B cell (primary cell): ENCODE measurements around the gene RAB6D. TPM values are rescaled to one million over a fixed set of nuclear protein-coding genes. Genes with fewer than 3 reads are reported as not detected.
"Not testable (repeated sequence)": the region's sequence is repeated elsewhere in the genome, so short reads cannot be mapped to it uniquely, and the experiment has no call there.

Experiments
- ATAC-seq: fragments of 200-7000 bp; cut with Tn5 transposase; one replicate; pipeline ENCODE4 v1.10.0; 2021; ENCODE audit warnings: low read depth, mild to moderate bottlenecking, moderate number of reproducible peaks, moderate library complexity
- CTCF ChIA-PET: fragments of 350-600 bp; sonication (Branson Sonifier 250); formaldehyde crosslinking; loops from one replicate; lab custom pipeline; 2021; ENCODE audit warnings: antibody characterized with exemption, inconsistent platforms; lab: Charles Lee
- POLR2A ChIA-PET: fragments of 350-600 bp; sonication (Branson Sonifier 250); formaldehyde crosslinking; loops from one replicate; lab custom pipeline; 2021; ENCODE audit warnings: antibody characterized with exemption; lab: Charles Lee
- DNase-seq: peaks from one replicate; pipeline ENCODE4 v3.0.0; 2013
- H2AFZ ChIP-seq: 2 replicates; pipeline ENCODE4 v1.6.1; 2012; ENCODE audit warnings: mild to moderate bottlenecking, low read depth, low read length; ENCODE audit not compliant: insufficient read depth, poor library complexity, severe bottlenecking
- H3K27ac ChIP-seq, 2 donors: 1 replicate in 1 of 2; 2 replicates in 1 of 2; pipeline ENCODE4 v1.5.1; 2012 to 2013; ENCODE audit warnings: low read length in 2 of 2, mild to moderate bottlenecking in 2 of 2, moderate library complexity in 1 of 2
- H3K27me3 ChIP-seq, 4 experiments: fragments of 200-600 bp in 1 of 4; sonication (generic) in 1 of 4; replicated peaks in 1 of 4; 1 replicate in 2 of 4; 2 replicates in 2 of 4; pipeline versions ENCODE4 v1.6.1 to v1.7.0; 2013 to 2016; ENCODE audit warnings: low read length in 3 of 4, mild to moderate bottlenecking in 2 of 4, mixed read lengths in 1 of 4, moderate library complexity in 1 of 4; ENCODE audit not compliant: insufficient read depth in 4 of 4, control insufficient read depth in 3 of 4; ENCODE audit errors: control extremely low read depth in 1 of 4
- H3K36me3 ChIP-seq, 2 experiments: replicated peaks in 1 of 2; 1 replicate in 1 of 2; 2 replicates in 1 of 2; pipeline versions ENCODE4 v1.6.1 to v1.7.1; 2013; ENCODE audit warnings: low read length in 1 of 2; ENCODE audit not compliant: insufficient read depth in 2 of 2, control insufficient read depth in 1 of 2; ENCODE audit errors: control extremely low read depth in 1 of 2, extremely low read depth in 1 of 2
- H3K4me1 ChIP-seq, 2 donors: fragments of 200-600 bp in 1 of 2; sonication (generic) in 1 of 2; 1 replicate in 1 of 2; 2 replicates in 1 of 2; pipeline versions ENCODE4 v1.5.1 to v1.6.1; 2013 to 2017; ENCODE audit warnings: low read length in 2 of 2; ENCODE audit not compliant: control insufficient read depth in 2 of 2, insufficient read depth in 2 of 2
- H3K4me2 ChIP-seq: replicated peaks from 2 replicates; pipeline ENCODE3; 2012; ENCODE audit warnings: mild to moderate bottlenecking, low read depth, low read length; ENCODE audit not compliant: poor library complexity, severe bottlenecking
- H3K4me3 ChIP-seq, 5 experiments: fragments of 200-600 bp in 1 of 5; sonication (generic) in 1 of 5; 1 replicate in 3 of 5; 2 replicates in 2 of 5; pipeline versions ENCODE4 v1.5.1 to v1.7.0; 2011 to 2016; ENCODE audit warnings: low read length in 4 of 5, mild to moderate bottlenecking in 4 of 5, low read depth in 2 of 5, control low read depth in 1 of 5, moderate library complexity in 1 of 5; ENCODE audit not compliant: insufficient read depth in 1 of 5; ENCODE audit errors: control extremely low read depth in 1 of 5, extremely low read depth in 1 of 5
- H3K79me2 ChIP-seq: fragments of 200-600 bp; sonication (generic); one replicate; pipeline ENCODE4 v1.6.0; 2016; ENCODE audit warnings: low read length; ENCODE audit not compliant: control insufficient read depth, insufficient read depth
- H3K9ac ChIP-seq: fragments of 200-600 bp; sonication (generic); 2 replicates; pipeline ENCODE4 v1.6.1; 2017; ENCODE audit warnings: mild to moderate bottlenecking, low read length, moderate library complexity
- H3K9me3 ChIP-seq, 3 donors: one replicate each; pipeline versions ENCODE4 v1.6.1 to v1.7.1; 2013; ENCODE audit warnings: low read length in 2 of 3; ENCODE audit not compliant: control insufficient read depth in 2 of 3, insufficient read depth in 1 of 3; ENCODE audit errors: control extremely low read depth in 1 of 3
- H4K20me1 ChIP-seq: 2 replicates; pipeline ENCODE4 v1.6.0; 2012; ENCODE audit warnings: mild to moderate bottlenecking, low read length; ENCODE audit not compliant: insufficient read depth, control insufficient read depth, poor library complexity, severe bottlenecking
- H3K27ac Mint-ChIP-seq: one replicate; pipeline ENCODE4 v1.8.0; 2021; ENCODE audit warnings: mixed read lengths
- H3K27me3 Mint-ChIP-seq: one replicate; pipeline ENCODE4 v1.8.0; 2021; ENCODE audit warnings: mixed read lengths
- H3K4me1 Mint-ChIP-seq: one replicate; pipeline ENCODE4 v1.8.0; 2021; ENCODE audit warnings: mixed read lengths
- H3K4me3 Mint-ChIP-seq: one replicate; pipeline ENCODE4 v1.8.0; 2021; ENCODE audit warnings: mixed read lengths
- H3K9me3 Mint-ChIP-seq: one replicate; pipeline ENCODE4 v1.8.0; 2022; ENCODE audit warnings: mixed read lengths; ENCODE audit not compliant: insufficient read depth
- EZH2 ChIP-seq: IDR thresholded peaks from 2 replicates; pipeline ENCODE4 v1.6.1; 2012; ENCODE audit warnings: borderline replicate concordance, low read depth, mild to moderate bottlenecking, moderate library complexity, low read length; ENCODE audit not compliant: insufficient read depth, poor library complexity, severe bottlenecking
- WGBS: methylation state at CpG from one replicate; pipeline ENCODE4 v1.1.5; 2013; ENCODE audit warnings: missing lambda C conversion rate; ENCODE audit not compliant: insufficient coverage; 5-methylcytosine and 5-hydroxymethylcytosine counted together
- intact Hi-C: fragments of 100-400 bp; cut with micrococcal nuclease; formaldehyde crosslinking; loops from one replicate; pipeline ENCODE4 v1.10.0; 2022
- polyA plus RNA-seq: library from polyadenylated mRNA; depleted of rRNA; stranded (reverse); fragments of >200 nt; gene quantifications from 2 replicates; pipeline ENCODE4 v1.2.3, GENCODE V29; 2012
- total RNA-seq, 2 donors: library from RNA; stranded (reverse); fragments of 120-200 nt in 1 of 2; gene quantifications; 1 replicate in 1 of 2; 2 replicates in 1 of 2; pipeline versions ENCODE4 v1.2.3 to v1.2.4, GENCODE V29; 2013 to 2022
- TF ChIP-seq, protein P1 (sequence below): fragments of 200-600 bp; IDR thresholded peaks from one replicate; pipeline ENCODE4 v1.8.0; 2022; ENCODE audit warnings: antibody characterized with exemption, mild to moderate bottlenecking

Gene RAB6D
- total and polyA plus RNA-seq, 2 donors (not counting 1 experiment from before 2014, with no cell fraction given) = not detected

DNA sequence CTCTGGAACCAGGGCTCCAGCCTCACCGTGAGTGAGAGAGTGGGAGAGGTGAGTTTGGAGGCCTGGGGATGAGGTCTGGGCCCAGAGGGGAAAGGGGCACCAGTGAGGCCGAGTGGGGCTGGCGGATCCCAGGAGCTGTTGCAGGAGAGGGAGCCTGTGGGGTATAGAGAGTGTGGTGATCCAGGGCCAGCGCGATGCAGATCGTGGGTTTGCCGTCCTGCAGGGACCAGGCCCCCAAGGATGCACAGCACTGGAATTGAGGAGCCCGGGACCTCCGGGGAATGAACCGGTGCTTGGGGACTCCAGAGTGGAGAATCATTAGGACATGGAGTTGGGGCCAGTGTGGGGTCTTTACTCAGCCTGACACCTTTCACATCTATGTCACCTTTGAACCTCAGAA is 25.7 kb upstream of the RAB6D start:
- TF ChIP-seq, protein P1, sequence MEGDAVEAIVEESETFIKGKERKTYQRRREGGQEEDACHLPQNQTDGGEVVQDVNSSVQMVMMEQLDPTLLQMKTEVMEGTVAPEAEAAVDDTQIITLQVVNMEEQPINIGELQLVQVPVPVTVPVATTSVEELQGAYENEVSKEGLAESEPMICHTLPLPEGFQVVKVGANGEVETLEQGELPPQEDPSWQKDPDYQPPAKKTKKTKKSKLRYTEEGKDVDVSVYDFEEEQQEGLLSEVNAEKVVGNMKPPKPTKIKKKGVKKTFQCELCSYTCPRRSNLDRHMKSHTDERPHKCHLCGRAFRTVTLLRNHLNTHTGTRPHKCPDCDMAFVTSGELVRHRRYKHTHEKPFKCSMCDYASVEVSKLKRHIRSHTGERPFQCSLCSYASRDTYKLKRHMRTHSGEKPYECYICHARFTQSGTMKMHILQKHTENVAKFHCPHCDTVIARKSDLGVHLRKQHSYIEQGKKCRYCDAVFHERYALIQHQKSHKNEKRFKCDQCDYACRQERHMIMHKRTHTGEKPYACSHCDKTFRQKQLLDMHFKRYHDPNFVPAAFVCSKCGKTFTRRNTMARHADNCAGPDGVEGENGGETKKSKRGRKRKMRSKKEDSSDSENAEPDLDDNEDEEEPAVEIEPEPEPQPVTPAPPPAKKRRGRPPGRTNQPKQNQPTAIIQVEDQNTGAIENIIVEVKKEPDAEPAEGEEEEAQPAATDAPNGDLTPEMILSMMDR = no peak
- no peak for TF ChIP-seq EZH2
- H4K20me1 ChIP-seq = no peaks in the 10 kb centered on the region
- H3K4me1 ChIP-seq = no peaks in the 10 kb centered on the region
- intact Hi-C loops = no loop called here
- peaks cover 26% of the 10 kb centered on the region for H3K27me3 Mint-ChIP-seq
- H3K27ac Mint-ChIP-seq = no peak overlapping the region
- H3K9me3 Mint-ChIP-seq = no peaks in the 10 kb centered on the region
- DNase-seq (no peak), ATAC-seq (no peak)
- H3K4me2 ChIP-seq = no peak overlapping the region
- no peak overlapping the region for H3K4me3 Mint-ChIP-seq
- H3K27ac ChIP-seq = no peak overlapping the region
- H3K27me3 ChIP-seq = no peaks in the 10 kb centered on the region
- H3K4me1 Mint-ChIP-seq = no peaks in the 10 kb centered on the region
- H3K36me3 ChIP-seq = no peaks in the 10 kb centered on the region
- H2AFZ ChIP-seq = no peak overlapping the region
- H3K9me3 ChIP-seq = no peaks in the 10 kb centered on the region
- H3K79me2 ChIP-seq = no peaks in the 10 kb centered on the region
- ChIA-PET CTCF (no interaction called here), POLR2A (no interaction called here)
- WGBS = 95% methylated on average over 7 of the region's 10 CpGs
- no peak overlapping the region for H3K9ac ChIP-seq
- H3K4me3 ChIP-seq = no peak overlapping the region

- ATAC-seq, H3K4me3 Mint-ChIP-seq, H3K79me2 ChIP-seq, H3K9me3 Mint-ChIP-seq, H3K36me3 ChIP-seq, H3K9me3 ChIP-seq, H4K20me1 ChIP-seq, H3K9ac ChIP-seq, CTCF ChIA-PET, H3K4me1 ChIP-seq, H3K4me2 ChIP-seq, POLR2A ChIA-PET, H3K4me1 Mint-ChIP-seq, intact Hi-C loops, H3K27ac Mint-ChIP-seq, H3K27ac ChIP-seq, H2AFZ ChIP-seq, DNase-seq, H3K27me3 ChIP-seq, H3K4me3 ChIP-seq: not testable (repeated sequence)
- WGBS = 74% methylated on average over 5 of the region's 6 CpGs
- H3K27me3 Mint-ChIP-seq = peaks cover 26% of the 10 kb centered on the region
Measured at GRCh38 chr2:131388834-131389233, 24.9 kb upstream of the RAB6D start.

- WGBS = 100% methylated on average over 1 of the region's 1 CpG
- H3K4me1 ChIP-seq = not testable (repeated sequence)
Measured at GRCh38 chr2:131373111-131373510, 9.1 kb upstream of the RAB6D start.

More at GRCh38 chr2:131373111-131373510, 9.1 kb upstream of the RAB6D start:
- H4K20me1 ChIP-seq, H3K27ac ChIP-seq, H2AFZ ChIP-seq, H3K9ac ChIP-seq, H3K4me3 Mint-ChIP-seq, H3K36me3 ChIP-seq, H3K4me3 ChIP-seq, H3K4me2 ChIP-seq, H3K9me3 Mint-ChIP-seq, H3K79me2 ChIP-seq, H3K27me3 Mint-ChIP-seq, H3K4me1 Mint-ChIP-seq, H3K27ac Mint-ChIP-seq, H3K9me3 ChIP-seq, DNase-seq, H3K27me3 ChIP-seq, intact Hi-C loops, CTCF ChIA-PET, ATAC-seq, POLR2A ChIA-PET: not testable (repeated sequence)
